Liver (tissue), 3 donors: Measurements from ENCODE around the gene AGGF1.

Experiments used
- FOXA1 ChIP-seq: IDR thresholded peaks from 2 replicates; pipeline ENCODE4 v1.6.1; 2016; ENCODE audit warnings: antibody characterized with exemption
- GABPA ChIP-seq, 2 donors: IDR thresholded peaks in 1 of 2; conservative IDR thresholded peaks in 1 of 2; 2 replicates each; pipeline ENCODE4 v1.6.1; 2016; ENCODE audit warnings: antibody characterized with exemption in 2 of 2, mild to moderate bottlenecking in 1 of 2, moderate library complexity in 1 of 2
- HNF4G ChIP-seq: IDR thresholded peaks from 2 replicates; pipeline ENCODE4 v1.6.1; 2016; ENCODE audit warnings: antibody characterized with exemption
- REST ChIP-seq: IDR thresholded peaks from 2 replicates; pipeline ENCODE4 v1.6.1; 2016; ENCODE audit warnings: antibody characterized with exemption, mild to moderate bottlenecking
- SP1 ChIP-seq: IDR thresholded peaks from 2 replicates; pipeline ENCODE4 v1.6.1; 2018; ENCODE audit warnings: antibody characterized with exemption, mild to moderate bottlenecking
- TAF1 ChIP-seq: conservative IDR thresholded peaks from 2 replicates; pipeline ENCODE4 v1.6.1; 2016; ENCODE audit warnings: antibody characterized with exemption, mild to moderate bottlenecking
- YY1 ChIP-seq: IDR thresholded peaks from 2 replicates; pipeline ENCODE4 v1.6.1; 2016; ENCODE audit warnings: antibody characterized with exemption, mild to moderate bottlenecking
- TF ChIP-seq, protein P1 (sequence below): fragments of 150-350 bp; IDR thresholded peaks from 2 replicates; pipeline ENCODE4 v1.5.1; 2017; ENCODE audit warnings: improper control_type of control experiment, low read depth, low read length; ENCODE audit not compliant: missing input control
- TF ChIP-seq, protein P2 (sequence below): IDR thresholded peaks from 2 replicates; pipeline ENCODE4 v1.6.1; 2016; ENCODE audit warnings: antibody characterized with exemption
- donor health status: healthy.
- donor health status: healthy.

DNA sequence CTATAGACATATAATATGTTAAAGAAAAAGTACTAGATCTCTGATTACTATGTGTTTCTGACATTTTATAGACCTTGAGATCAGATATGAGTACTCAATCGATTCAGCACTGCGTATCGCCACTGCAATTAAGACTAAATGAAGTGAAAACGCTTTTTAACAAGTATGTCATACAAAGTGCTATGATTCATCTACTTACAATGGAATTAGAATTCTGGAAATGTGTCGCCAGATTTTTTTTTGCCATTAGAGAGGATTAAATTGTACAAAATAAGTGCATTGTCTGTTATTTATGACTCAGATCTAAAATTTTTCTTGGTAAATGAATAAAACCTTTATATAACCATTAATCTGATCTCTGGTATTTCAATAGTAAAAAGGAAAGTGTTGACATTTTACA lies 20.0 kb upstream of the AGGF1 start:
- TF ChIP-seq, protein P1, sequence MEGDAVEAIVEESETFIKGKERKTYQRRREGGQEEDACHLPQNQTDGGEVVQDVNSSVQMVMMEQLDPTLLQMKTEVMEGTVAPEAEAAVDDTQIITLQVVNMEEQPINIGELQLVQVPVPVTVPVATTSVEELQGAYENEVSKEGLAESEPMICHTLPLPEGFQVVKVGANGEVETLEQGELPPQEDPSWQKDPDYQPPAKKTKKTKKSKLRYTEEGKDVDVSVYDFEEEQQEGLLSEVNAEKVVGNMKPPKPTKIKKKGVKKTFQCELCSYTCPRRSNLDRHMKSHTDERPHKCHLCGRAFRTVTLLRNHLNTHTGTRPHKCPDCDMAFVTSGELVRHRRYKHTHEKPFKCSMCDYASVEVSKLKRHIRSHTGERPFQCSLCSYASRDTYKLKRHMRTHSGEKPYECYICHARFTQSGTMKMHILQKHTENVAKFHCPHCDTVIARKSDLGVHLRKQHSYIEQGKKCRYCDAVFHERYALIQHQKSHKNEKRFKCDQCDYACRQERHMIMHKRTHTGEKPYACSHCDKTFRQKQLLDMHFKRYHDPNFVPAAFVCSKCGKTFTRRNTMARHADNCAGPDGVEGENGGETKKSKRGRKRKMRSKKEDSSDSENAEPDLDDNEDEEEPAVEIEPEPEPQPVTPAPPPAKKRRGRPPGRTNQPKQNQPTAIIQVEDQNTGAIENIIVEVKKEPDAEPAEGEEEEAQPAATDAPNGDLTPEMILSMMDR = no peak
- TF ChIP-seq GABPA (IDR thresholded peaks at IDR 0.05 in 1 of 2, conservative IDR thresholded peaks at IDR 0.05 in 1 of 2) = no peak
- TF ChIP-seq TAF1 = no peak
- TF ChIP-seq FOXA1 = no peak
- no peak for TF ChIP-seq HNF4G
- no peak for TF ChIP-seq REST
- TF ChIP-seq, protein P2, sequence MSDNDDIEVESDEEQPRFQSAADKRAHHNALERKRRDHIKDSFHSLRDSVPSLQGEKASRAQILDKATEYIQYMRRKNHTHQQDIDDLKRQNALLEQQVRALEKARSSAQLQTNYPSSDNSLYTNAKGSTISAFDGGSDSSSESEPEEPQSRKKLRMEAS = no peak
- TF ChIP-seq YY1 = no peak
- no peak for TF ChIP-seq SP1
